Inferior parietal cortex (tissue), 1 donor: Measurements from ENCODE around the gene CAPN11.
"Not testable (repeated sequence)": the region's sequence is repeated elsewhere in the genome, so short reads cannot be mapped to it uniquely, and the experiment has no call there.

Experiments used
- DNase-seq: peaks from one replicate; pipeline ENCODE4 v3.0.0-alpha.2; 2016; ENCODE audit errors: extremely low spot score

Gene CAPN11

DNA sequence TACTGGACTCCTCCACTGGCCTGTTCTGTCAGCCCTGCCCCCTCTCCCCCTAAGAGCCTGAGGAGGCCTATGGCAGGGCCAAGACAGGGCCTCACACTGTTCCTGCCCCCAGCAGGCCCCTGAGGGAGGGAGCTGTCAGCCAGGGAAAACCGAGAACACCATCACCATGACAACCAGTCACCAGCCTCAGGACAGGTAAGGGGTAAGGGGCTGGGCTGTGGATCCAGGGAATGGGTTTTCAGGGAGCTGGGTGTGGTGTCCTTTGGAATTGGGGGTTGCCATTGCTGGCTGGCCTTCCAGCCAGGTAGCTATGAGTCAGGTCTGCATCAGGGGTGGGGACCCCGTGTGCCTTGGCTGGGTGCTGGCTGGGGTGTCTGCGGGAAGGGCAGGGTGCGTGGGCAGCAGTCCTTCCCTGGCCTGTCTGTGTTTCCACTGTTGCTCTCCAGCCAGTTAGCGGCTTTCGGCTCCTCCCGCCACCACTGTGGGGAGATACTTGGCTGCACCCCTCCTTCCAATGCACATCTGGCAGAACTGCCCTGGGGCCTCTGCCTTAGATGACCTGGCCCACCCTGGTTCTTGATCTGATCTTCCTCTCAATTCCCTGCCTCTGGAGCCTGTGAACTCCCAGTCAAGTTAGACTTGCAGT, 68.7 kb downstream of the CAPN11 start:
- DNase-seq: no peak

DNA sequence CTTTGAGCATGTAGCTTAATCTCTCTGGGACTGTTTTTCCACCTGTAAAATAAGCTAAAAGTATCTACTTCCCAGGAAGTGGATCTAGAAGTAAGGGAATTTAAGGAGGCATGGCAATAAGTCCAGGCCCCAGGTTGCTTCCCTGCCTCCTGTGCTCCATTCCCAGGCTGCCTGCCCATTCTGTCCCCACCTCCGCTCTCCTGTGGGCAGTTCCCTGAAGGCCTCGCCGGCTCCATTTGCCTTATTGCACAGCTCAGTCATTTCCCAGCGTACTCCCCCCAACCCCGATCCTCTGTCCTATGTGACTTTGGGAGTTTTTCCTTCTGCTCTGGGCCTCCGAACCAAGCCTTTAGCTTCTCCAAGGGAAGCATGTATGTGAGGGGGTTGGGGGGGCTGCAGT, 69.4 kb downstream of the CAPN11 start:
- no peak for DNase-seq

DNA sequence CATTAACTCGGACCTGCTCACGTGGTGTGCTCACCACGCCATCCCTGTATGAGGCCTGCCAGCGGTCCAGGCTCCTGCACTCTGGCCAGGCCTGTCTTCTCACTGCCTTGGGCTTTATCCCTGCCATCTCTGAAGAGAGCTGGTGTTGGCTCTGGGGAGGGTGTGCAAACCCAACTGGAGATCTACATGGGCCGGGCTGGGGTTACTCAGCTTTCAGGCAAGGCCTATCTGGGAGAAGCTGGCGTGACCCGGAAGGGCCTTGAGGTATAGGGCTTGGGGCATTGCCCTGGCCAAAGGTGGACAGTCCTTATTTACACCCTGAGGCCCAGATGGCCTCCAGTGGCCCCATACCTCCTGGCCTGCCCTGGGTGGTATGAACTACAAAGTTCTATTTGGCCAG, 69.8 kb downstream of the CAPN11 start:
- no peak for DNase-seq

DNA sequence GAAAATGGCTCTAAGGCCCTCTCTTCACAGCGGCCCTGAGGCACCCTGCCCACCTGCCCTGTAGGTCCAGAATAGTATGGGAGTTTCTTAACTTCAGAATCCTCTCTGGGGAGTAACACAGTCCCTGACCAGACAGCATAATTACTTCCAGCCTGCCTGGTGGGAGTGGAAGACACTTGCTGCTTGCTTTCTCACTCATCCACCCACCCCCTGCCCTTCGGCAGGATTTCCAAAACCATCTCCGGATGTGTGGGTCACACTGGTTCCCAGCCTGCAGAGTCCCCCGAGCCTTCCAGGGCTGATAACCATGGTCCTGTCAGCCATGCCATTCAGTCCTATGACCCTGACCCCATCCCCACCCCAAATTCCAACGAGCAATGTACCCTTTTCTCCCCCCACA, 70.2 kb downstream of the CAPN11 start:
- DNase-seq: no peak

DNA sequence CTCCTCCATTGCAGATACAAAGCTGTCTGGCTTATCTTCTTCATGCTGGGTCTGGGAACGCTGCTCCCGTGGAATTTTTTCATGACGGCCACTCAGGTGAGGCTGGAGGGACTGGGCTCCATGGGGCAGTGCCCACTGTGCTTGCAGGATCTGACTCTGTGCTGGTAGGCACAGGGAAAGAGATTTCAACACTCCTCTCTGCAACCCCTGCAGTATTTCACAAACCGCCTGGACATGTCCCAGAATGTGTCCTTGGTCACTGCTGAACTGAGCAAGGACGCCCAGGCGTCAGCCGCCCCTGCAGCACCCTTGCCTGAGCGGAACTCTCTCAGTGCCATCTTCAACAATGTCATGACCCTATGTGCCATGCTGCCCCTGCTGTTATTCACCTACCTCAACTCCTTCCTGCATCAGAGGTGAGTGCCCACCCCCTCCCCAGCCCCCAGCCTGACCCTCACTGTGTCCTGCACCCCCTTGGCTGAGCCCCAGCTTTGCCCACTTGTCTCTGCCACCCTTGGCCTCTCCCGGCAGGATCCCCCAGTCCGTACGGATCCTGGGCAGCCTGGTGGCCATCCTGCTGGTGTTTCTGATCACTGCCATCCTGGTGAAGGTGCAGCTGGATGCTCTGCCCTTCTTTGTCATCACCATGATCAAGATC, 70.9 kb downstream of the CAPN11 start:
- DNase-seq: no peak

DNA sequence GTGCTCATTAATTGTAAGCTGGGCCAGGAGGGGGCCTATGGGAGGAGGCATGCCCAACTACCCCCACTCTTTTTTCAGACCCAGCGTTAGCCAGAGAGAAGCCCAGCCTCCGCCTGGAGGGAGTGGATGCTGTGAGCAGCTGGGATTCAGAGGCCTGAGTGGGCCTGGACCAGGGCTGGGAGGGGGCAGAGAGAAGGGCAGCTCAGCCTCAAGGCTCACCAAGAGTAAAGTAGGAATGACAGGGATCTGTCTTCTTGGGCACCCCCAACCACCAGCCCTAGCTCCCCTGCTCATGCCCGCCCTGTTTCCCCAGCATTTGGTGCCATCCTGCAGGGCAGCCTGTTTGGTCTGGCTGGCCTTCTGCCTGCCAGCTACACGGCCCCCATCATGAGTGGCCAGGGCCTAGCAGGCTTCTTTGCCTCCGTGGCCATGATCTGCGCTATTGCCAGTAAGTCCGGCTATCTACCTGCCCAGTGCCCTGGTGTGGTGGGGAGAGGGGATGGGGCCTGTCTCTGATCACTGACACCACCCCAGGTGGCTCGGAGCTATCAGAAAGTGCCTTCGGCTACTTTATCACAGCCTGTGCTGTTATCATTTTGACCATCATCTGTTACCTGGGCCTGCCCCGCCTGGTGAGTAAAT, 71.5 kb downstream of the CAPN11 start:
- DNase-seq: no peak

DNA sequence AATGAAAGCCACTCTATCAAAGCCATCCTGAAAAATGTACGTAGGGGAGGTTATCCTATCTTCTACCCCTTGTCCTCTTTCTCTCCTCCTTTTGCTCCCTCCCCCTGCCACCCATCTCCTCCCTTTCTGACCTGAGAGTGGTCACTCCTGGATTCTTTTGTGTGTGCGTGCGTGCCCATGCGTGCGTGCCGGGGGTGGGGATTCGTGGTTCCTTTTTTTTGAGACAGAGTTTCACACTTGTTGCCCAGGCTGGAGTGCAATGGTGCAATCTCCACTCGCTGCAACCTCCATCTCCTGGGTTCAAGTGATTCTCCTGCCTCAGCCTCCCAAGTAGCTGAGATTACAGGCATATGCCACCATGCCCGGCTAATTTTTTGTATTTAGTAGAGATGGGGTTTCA, 72.8 kb downstream of the CAPN11 start:
- not testable (repeated sequence) for DNase-seq

DNA sequence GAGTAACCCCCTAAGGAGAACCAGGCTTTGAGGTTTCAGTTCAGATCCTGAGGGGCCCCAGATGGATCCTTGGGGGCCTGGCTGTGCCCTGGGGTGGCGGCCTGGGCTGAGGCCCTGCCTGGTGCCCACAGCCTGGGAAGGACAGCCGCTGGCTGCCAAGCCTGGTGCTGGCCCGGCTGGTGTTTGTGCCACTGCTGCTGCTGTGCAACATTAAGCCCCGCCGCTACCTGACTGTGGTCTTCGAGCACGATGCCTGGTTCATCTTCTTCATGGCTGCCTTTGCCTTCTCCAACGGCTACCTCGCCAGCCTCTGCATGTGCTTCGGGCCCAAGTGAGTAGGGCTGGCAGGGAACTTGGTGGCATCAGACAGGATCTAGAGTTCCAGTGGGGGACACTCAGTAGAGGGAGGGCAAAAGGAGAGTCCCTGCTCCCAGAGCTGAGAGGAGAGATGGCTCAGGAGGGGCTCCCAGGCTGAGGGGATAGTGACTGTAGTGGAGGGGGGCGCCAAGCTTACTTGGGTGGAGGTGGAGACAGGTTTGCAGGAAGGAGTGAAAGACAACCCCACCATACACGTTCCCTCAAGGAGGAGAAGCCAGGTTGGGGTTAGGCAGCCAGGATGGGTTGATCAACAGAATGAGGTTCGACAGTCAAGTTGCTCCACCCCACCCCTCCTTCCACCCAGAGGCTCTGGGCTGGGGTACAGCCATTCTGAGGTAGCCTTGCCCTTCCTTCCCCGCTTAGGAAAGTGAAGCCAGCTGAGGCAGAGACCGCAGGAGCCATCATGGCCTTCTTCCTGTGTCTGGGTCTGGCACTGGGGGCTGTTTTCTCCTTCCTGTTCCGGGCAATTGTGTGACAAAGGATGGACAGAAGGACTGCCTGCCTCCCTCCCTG, 74.3 kb downstream of the CAPN11 start:
- DNase-seq: no peak

DNA sequence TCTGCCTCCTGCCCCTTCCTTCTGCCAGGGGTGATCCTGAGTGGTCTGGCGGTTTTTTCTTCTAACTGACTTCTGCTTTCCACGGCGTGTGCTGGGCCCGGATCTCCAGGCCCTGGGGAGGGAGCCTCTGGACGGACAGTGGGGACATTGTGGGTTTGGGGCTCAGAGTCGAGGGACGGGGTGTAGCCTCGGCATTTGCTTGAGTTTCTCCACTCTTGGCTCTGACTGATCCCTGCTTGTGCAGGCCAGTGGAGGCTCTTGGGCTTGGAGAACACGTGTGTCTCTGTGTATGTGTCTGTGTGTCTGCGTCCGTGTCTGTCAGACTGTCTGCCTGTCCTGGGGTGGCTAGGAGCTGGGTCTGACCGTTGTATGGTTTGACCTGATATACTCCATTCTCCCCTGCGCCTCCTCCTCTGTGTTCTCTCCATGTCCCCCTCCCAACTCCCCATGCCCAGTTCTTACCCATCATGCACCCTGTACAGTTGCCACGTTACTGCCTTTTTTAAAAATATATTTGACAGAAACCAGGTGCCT, 75.0 kb downstream of the CAPN11 start:
- no peak for DNase-seq
